Upper lobe of left lung (tissue), 4 donors: Measurements from ENCODE around the gene PRCC.

Experiments used
- CTCF ChIP-seq, 6 experiments: fragments of 450-650 bp in 4 of 6; fragments of 200-600 bp in 2 of 6; sonication (generic) in 2 of 6; IDR thresholded peaks; one replicate each; pipeline ENCODE4 v1.5.1; 2016 to 2019; ENCODE audit warnings: antibody characterized with exemption in 6 of 6
- EP300 ChIP-seq, 4 donors: sonication (generic); formaldehyde crosslinking; IDR thresholded peaks; one replicate each; pipeline ENCODE4 v1.5.1; 2017; ENCODE audit warnings: antibody characterized with exemption in 4 of 4, control low read depth in 2 of 4
- POLR2A ChIP-seq, 4 donors: fragments of 450-650 bp; IDR thresholded peaks; one replicate each; pipeline ENCODE4 v1.5.1; 2016 to 2017; ENCODE audit warnings: antibody characterized with exemption in 4 of 4, mild to moderate bottlenecking in 2 of 4

- TF ChIP-seq CTCF (IDR thresholded peaks at IDR 0.05): no peak
- no peak for TF ChIP-seq POLR2A (IDR thresholded peaks at IDR 0.05)
- TF ChIP-seq EP300 (IDR thresholded peaks at IDR 0.05): no peak
Measured at GRCh38 chr1:156746406-156746727, 21.0 kb upstream of the PRCC start.
